MG63 (cell line): ENCODE results near the gene NOC4L. TPM values are rescaled to one million over a fixed set of nuclear protein-coding genes. Genes with fewer than 3 reads are reported as not detected.
A peak's percentile ranks its signal among the peaks of the same experiment; 100 is the strongest.

Source experiments
- DNase-seq: peaks from one replicate; pipeline ENCODE4 v3.0.0-alpha.2; 2020
- H3K27me3 ChIP-seq: fragments of 250-450 bp; sonication (Bioruptor Pico); 2 replicates; pipeline ENCODE4 v1.5.1; 2020; ENCODE audit warnings: mild to moderate bottlenecking, moderate library complexity
- H3K36me3 ChIP-seq: fragments of 250-450 bp; sonication (Bioruptor Pico); 2 replicates; pipeline ENCODE4 v1.5.1; 2020; ENCODE audit warnings: mild to moderate bottlenecking, moderate library complexity
- H3K4me3 ChIP-seq: fragments of 250-450 bp; sonication (Bioruptor Pico); 2 replicates; pipeline ENCODE4 v1.5.1; 2020; ENCODE audit warnings: mild to moderate bottlenecking, moderate library complexity
- H3K9me3 ChIP-seq: fragments of 250-450 bp; sonication (Bioruptor Pico); 2 replicates; pipeline ENCODE4 v1.5.1; 2020; ENCODE audit warnings: mild to moderate bottlenecking, moderate library complexity
- total RNA-seq: library from RNA; depleted of rRNA; stranded (reverse); fragments of >200 nt; shearing (Covaris generic); gene quantifications from 2 replicates; pipeline ENCODE4 v1.2.3, GENCODE V29; 2014; ENCODE audit warnings: low replicate concordance

NOC4L gene
- total RNA-seq, 1 experiment from 2014 or later: 40.1 TPM

GRCh38 chr12:132170094-132170636 lies 25.9 kb downstream of the NOC4L start:
- Histone ChIP-seq H3K27me3 (no peaks in the 10 kb centered on the region; the same call in 1 of the 2 replicates), H3K36me3 (no peaks in the 10 kb centered on the region)
- peak; percentile 80 for DNase-seq

GRCh38 chr12:132170637-132171292 lies 26.5 kb downstream of the NOC4L start:
- Histone ChIP-seq H3K9me3 (no peaks in the 10 kb centered on the region), H3K4me3 (no peak overlapping the region), H3K27me3 (no peaks in the 10 kb centered on the region; the same call in 1 of the 2 replicates), H3K36me3 (no peaks in the 10 kb centered on the region)
- DNase-seq: no peak

More at GRCh38 chr12:132170094-132170636, 25.9 kb downstream of the NOC4L start:
- H3K4me3 ChIP-seq: no peak overlapping the region
- H3K9me3 ChIP-seq: no peaks in the 10 kb centered on the region

- H3K9me3 ChIP-seq: no peaks in the 10 kb centered on the region
- no peaks in the 10 kb centered on the region; the same call in 1 of the 2 replicates for H3K27me3 ChIP-seq
- DNase-seq: no peak
These were observed 27.2 kb downstream of the NOC4L start for GRCh38 chr12:132171293-132171967.

GRCh38 chr12:132171968-132172521 lies 27.8 kb downstream of the NOC4L start:
- Histone ChIP-seq H3K27me3 (no peaks in the 10 kb centered on the region; the same call in 1 of the 2 replicates), H3K4me3 (no peak overlapping the region), H3K36me3 (no peaks in the 10 kb centered on the region), H3K9me3 (no peaks in the 10 kb centered on the region)
- DNase-seq: no peak

More at GRCh38 chr12:132171293-132171967, 27.2 kb downstream of the NOC4L start:
- H3K4me3 ChIP-seq: no peak overlapping the region
- no peaks in the 10 kb centered on the region for H3K36me3 ChIP-seq

GRCh38 chr12:132172619-132173018 lies 28.4 kb downstream of the NOC4L start:
- H3K9me3 ChIP-seq: no peaks in the 10 kb centered on the region
- no peaks in the 10 kb centered on the region; the same call in 1 of the 2 replicates for H3K27me3 ChIP-seq
- DNase-seq: no peak
- H3K4me3 ChIP-seq: no peak overlapping the region
- no peaks in the 10 kb centered on the region for H3K36me3 ChIP-seq

- Histone ChIP-seq H3K27me3 (peaks cover 1% of the 10 kb centered on the region; the same call in 1 of the 2 replicates), H3K36me3 (no peaks in the 10 kb centered on the region)
These were observed 29.1 kb downstream of the NOC4L start for GRCh38 chr12:132173135-132174014.

GRCh38 chr12:132174015-132174838 lies 30.0 kb downstream of the NOC4L start:
- H3K9me3 ChIP-seq: no peaks in the 10 kb centered on the region
- peaks cover 10% of the 10 kb centered on the region; the same call in 1 of the 2 replicates for H3K27me3 ChIP-seq
- no peaks in the 10 kb centered on the region for H3K36me3 ChIP-seq
- no peak overlapping the region for H3K4me3 ChIP-seq
- DNase-seq: no peak

More at GRCh38 chr12:132173135-132174014, 29.1 kb downstream of the NOC4L start:
- no peak for DNase-seq
- no peak overlapping the region for H3K4me3 ChIP-seq
- H3K9me3 ChIP-seq: no peaks in the 10 kb centered on the region

DNA sequence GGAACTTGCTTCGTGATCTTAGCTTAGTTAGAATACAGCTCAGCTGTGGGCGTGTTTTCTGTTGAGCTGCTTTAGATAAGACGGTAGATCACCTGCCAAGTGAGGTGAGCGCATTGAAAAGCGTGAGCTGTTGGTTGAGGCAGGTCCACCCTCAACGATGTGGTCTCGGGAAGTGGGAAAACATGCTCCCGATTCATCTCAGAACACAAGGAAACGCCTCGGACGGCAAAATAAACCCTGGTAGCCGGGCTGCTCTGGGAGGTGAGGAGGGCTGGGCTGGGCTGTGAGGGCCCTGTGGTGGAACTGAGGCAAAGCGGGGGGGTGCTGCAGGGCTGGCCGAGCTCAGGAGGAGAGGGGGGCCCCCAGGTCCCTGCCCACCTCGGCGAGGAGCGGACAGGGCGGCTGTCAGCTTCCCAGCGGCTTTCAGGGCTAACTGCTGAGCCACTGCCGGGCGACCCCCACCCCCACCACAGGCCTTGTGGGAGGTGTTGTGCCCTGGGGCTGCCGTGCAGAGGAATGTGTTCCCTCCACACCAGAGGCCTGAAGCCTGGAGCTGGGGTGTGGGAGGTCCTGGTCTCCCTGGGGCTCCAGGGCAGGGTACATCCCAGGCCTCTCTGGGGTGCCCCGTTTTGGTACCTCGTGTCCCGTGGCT lies 30.7 kb downstream of the NOC4L start:
- no peak for DNase-seq
- Histone ChIP-seq H3K9me3 (no peaks in the 10 kb centered on the region), H3K27me3 (peaks cover 14% of the 10 kb centered on the region; the same call in 1 of the 2 replicates), H3K36me3 (no peaks in the 10 kb centered on the region), H3K4me3 (no peak overlapping the region)

GRCh38 chr12:132175496-132176384 lies 31.5 kb downstream of the NOC4L start:
- no peak overlapping the region for H3K4me3 ChIP-seq
- DNase-seq: no peak
- no peaks in the 10 kb centered on the region for H3K9me3 ChIP-seq
- peaks cover 14% of the 10 kb centered on the region; the same call in 1 of the 2 replicates for H3K27me3 ChIP-seq
- no peaks in the 10 kb centered on the region for H3K36me3 ChIP-seq

DNA sequence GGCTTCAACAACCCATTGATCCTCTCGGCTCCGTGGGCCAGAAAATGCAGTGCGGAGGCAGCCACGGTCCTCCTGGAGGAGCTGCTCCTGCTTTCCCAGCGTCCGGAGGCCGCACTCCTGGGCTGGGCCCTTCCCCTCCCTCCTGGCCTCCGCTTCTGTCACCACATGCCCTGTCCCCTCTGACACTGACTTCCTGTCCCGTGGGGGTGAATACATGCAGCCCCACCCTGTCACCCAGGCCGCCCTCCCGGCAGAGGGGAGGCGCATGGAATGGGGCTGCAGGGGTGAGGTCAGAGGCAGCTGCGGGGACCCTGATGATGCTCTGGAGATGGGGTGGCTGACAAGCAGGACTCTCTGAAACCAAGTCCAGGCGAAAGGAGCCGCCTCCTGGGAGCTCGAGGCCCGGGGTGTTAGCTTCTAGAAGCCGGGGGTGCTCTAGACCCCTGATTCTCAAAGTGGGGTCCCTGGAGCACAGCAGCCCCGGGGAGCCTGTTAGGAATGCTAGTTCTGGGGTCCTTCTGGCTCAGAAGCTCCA lies 32.2 kb downstream of the NOC4L start:
- H3K27me3 ChIP-seq: peaks cover 14% of the 10 kb centered on the region; the same call in 1 of the 2 replicates

DNA sequence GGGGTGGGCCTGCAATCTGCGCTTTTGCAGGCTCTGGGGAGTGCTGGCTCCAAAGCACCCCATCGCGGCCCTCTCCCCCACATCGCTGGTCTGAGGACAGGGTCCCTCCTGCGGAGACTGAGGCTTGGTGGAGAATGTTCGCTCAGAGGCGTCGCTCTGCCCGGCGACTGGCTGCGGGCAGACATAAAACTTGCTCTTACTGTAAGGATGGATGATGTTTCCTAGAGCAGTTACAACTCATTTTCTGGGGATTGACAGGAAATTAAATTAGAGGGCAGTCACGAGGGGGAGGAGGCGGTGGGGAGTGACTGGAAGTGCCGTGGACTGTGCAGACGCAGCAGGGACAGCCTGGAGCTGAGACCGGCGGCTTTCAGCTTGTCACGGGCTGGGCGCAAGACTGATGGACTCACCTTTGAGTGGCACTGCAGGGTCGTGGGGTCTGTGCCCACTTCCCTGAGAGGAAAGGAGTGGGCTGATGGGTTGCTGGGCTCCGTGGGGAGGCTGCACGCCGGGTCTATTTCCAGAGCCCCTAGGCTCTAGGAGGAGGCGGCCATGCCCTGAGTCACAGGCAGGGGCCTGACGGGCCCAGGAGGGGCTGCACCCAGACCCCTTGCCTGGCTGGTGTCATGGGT lies 32.8 kb downstream of the NOC4L start:
- Histone ChIP-seq H3K36me3 (no peaks in the 10 kb centered on the region), H3K4me3 (no peak overlapping the region), H3K27me3 (peaks cover 14% of the 10 kb centered on the region; the same call in 1 of the 2 replicates), H3K9me3 (no peaks in the 10 kb centered on the region)
- DNase-seq: no peak

More for the DNA sequence above, 32.2 kb downstream of the NOC4L start:
- no peak for DNase-seq
- H3K9me3 ChIP-seq: no peaks in the 10 kb centered on the region
- no peaks in the 10 kb centered on the region for H3K36me3 ChIP-seq
- no peak overlapping the region for H3K4me3 ChIP-seq

DNA sequence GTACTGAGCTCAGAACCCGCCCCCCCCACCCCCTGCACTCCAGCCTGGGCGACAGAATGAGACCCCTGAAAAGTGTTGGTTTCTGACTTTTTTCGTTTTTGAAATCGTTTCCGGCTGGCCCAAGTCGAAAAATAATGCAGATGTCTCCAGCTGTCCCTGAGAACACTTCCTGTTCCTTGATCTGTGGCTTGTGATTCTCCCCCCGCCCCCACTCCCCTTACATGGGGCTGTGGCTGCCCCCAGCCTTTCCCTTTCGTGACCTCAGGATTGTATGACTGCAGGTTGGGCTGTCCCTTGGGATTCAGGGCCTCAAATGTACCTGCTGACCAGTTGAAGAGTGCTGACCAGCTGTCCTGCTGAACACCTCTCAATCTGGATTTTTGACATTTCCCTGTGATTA lies 34.1 kb downstream of the NOC4L start:
- H3K36me3 ChIP-seq: no peaks in the 10 kb centered on the region
- no peaks in the 10 kb centered on the region for H3K9me3 ChIP-seq
- peaks cover 26% of the 10 kb centered on the region for H3K27me3 ChIP-seq
- DNase-seq: no peak
- no peak overlapping the region for H3K4me3 ChIP-seq

- no peaks in the 10 kb centered on the region for H3K36me3 ChIP-seq
- H3K27me3 ChIP-seq: peaks cover 30% of the 10 kb centered on the region
- no peak overlapping the region for H3K4me3 ChIP-seq
- no peaks in the 10 kb centered on the region for H3K9me3 ChIP-seq
- no peak for DNase-seq
These were observed 34.6 kb downstream of the NOC4L start for GRCh38 chr12:132178801-132179401.
